H9 (cell line): ENCODE data around the gene BET1L. TPM values are rescaled to one million over a fixed set of nuclear protein-coding genes. Genes with fewer than 3 reads are reported as not detected.

Experiments used
- DNase-seq: peaks from one replicate; pipeline ENCODE4 v3.0.0-alpha.2; 2017
- H2AFZ ChIP-seq: one replicate; pipeline ENCODE4 v1.6.1; 2013; ENCODE audit warnings: mild to moderate bottlenecking, low read length, control low read depth, moderate library complexity
- H2AK5ac ChIP-seq: 2 replicates; pipeline ENCODE4 v1.6.1; 2013; ENCODE audit warnings: low read length, control low read depth, mixed read lengths; ENCODE audit not compliant: insufficient read length
- H2BK120ac ChIP-seq: one replicate; pipeline ENCODE4 v1.6.1; 2013; ENCODE audit warnings: low read depth, mild to moderate bottlenecking, low read length, control low read depth, inconsistent platforms; ENCODE audit not compliant: poor library complexity, severe bottlenecking
- H2BK12ac ChIP-seq: 2 replicates; pipeline ENCODE4 v1.6.1; 2013; ENCODE audit warnings: low read length, control low read depth, mixed read lengths, low read depth; ENCODE audit not compliant: insufficient read length
- H2BK15ac ChIP-seq: 2 replicates; pipeline ENCODE4 v1.6.1; 2013; ENCODE audit warnings: low read depth, low read length, control low read depth
- H2BK20ac ChIP-seq: one replicate; pipeline ENCODE4 v1.6.1; 2013; ENCODE audit warnings: low read depth, mild to moderate bottlenecking, low read length, control low read depth, inconsistent platforms; ENCODE audit not compliant: poor library complexity, severe bottlenecking
- H2BK5ac ChIP-seq: 2 replicates; pipeline ENCODE4 v1.6.1; 2013; ENCODE audit warnings: low read length, control low read depth, mixed read lengths; ENCODE audit not compliant: insufficient read length
- H3K14ac ChIP-seq: 2 replicates; pipeline ENCODE4 v1.6.1; 2013; ENCODE audit warnings: low read length, control low read depth; ENCODE audit not compliant: insufficient read depth
- H3K18ac ChIP-seq: 2 replicates; pipeline ENCODE4 v1.6.1; 2013; ENCODE audit warnings: low read depth, mild to moderate bottlenecking, mixed read lengths, low read length, control low read depth; ENCODE audit not compliant: insufficient read length
- H3K23ac ChIP-seq: 2 replicates; pipeline ENCODE4 v1.6.1; 2013; ENCODE audit warnings: low read length, control low read depth, mixed read lengths, low read depth; ENCODE audit not compliant: insufficient read length
- H3K23me2 ChIP-seq: 2 replicates; pipeline ENCODE4 v1.6.1; 2013; ENCODE audit warnings: low read depth, mild to moderate bottlenecking, mixed read lengths, low read length, control low read depth; ENCODE audit not compliant: insufficient read length, poor library complexity, severe bottlenecking
- H3K27ac ChIP-seq: 2 replicates; pipeline ENCODE4 v1.5.1; 2013; ENCODE audit warnings: low read length, control low read depth, mixed read lengths, low read depth; ENCODE audit not compliant: insufficient read length
- H3K27me3 ChIP-seq: 2 replicates; pipeline ENCODE4 v1.6.1; 2013; ENCODE audit warnings: low read length, control low read depth, inconsistent platforms; ENCODE audit not compliant: insufficient read depth
- H3K4ac ChIP-seq: 2 replicates; pipeline ENCODE4 v1.6.1; 2013; ENCODE audit warnings: low read depth, mild to moderate bottlenecking, control low read depth, inconsistent platforms, low read length, moderate library complexity
- H3K4me1 ChIP-seq: 2 replicates; pipeline ENCODE4 v1.6.1; 2013; ENCODE audit warnings: low read length, control low read depth, inconsistent platforms; ENCODE audit not compliant: insufficient read depth
- H3K4me2 ChIP-seq: 2 replicates; pipeline ENCODE4 v1.6.1; 2013; ENCODE audit warnings: low read length, control low read depth, mixed read lengths; ENCODE audit not compliant: insufficient read length, insufficient read depth
- H3K56ac ChIP-seq: 2 replicates; pipeline ENCODE4 v1.6.1; 2013; ENCODE audit warnings: low read depth, mild to moderate bottlenecking, mixed read lengths, low read length, control low read depth; ENCODE audit not compliant: insufficient read length
- H3K79me1 ChIP-seq: 2 replicates; pipeline ENCODE4 v1.6.1; 2013; ENCODE audit warnings: low read depth, mild to moderate bottlenecking, moderate library complexity, low read length, control low read depth, inconsistent platforms; ENCODE audit not compliant: insufficient read depth, poor library complexity, severe bottlenecking
- H3K79me2 ChIP-seq: 2 replicates; pipeline ENCODE4 v1.6.1; 2013; ENCODE audit warnings: low read length, control low read depth, inconsistent platforms; ENCODE audit not compliant: insufficient read depth
- H3K9ac ChIP-seq: 2 replicates; pipeline ENCODE4 v1.6.1; 2013; ENCODE audit warnings: low read length, control low read depth, mixed read lengths; ENCODE audit not compliant: insufficient read length; ENCODE audit errors: extremely low read depth
- H3K9me3 ChIP-seq: one replicate; pipeline ENCODE4 v1.6.1; 2013; ENCODE audit warnings: low read depth, low read length, inconsistent platforms; ENCODE audit not compliant: control insufficient read depth
- H3T11ph ChIP-seq: one replicate; pipeline ENCODE4 v1.6.1; 2013; ENCODE audit warnings: mild to moderate bottlenecking, low read length, control low read depth, inconsistent platforms
- H4K20me1 ChIP-seq: one replicate; pipeline ENCODE4 v1.6.1; 2013; ENCODE audit not compliant: control insufficient read depth, insufficient read length, insufficient read depth
- H4K5ac ChIP-seq: 2 replicates; pipeline ENCODE4 v1.6.1; 2013; ENCODE audit warnings: low read depth, mild to moderate bottlenecking, mixed read lengths, low read length, control low read depth; ENCODE audit not compliant: insufficient read length
- H4K8ac ChIP-seq: replicated peaks from 2 replicates; pipeline ENCODE4 v1.6.1; 2013; ENCODE audit warnings: low read length, control low read depth, mixed read lengths, low read depth; ENCODE audit not compliant: insufficient read length
- H4K91ac ChIP-seq: 2 replicates; pipeline ENCODE4 v1.6.1; 2013; ENCODE audit warnings: low read depth, mild to moderate bottlenecking, moderate library complexity, mixed read lengths, low read length, control low read depth; ENCODE audit not compliant: insufficient read length
- H3K27ac Mint-ChIP-seq, 3 experiments: 2 replicates in 2 of 3; 3 replicates in 1 of 3; pipeline ENCODE4 v1.8.0; 2020 to 2021; ENCODE audit warnings: mixed read lengths in 3 of 3, mild to moderate bottlenecking in 1 of 3, moderate library complexity in 1 of 3
- H3K27me3 Mint-ChIP-seq: 2 replicates; pipeline ENCODE4 v1.8.0; 2021; ENCODE audit warnings: low read depth, mild to moderate bottlenecking, moderate library complexity, mixed read lengths
- H3K36me3 Mint-ChIP-seq, 3 experiments: 2 replicates in 2 of 3; 3 replicates in 1 of 3; pipeline ENCODE4 v1.8.0; 2020 to 2021; ENCODE audit warnings: low read depth in 3 of 3, mixed read lengths in 3 of 3; ENCODE audit not compliant: insufficient read depth in 1 of 3
- H3K4me1 Mint-ChIP-seq, 2 experiments: 2 replicates each; pipeline ENCODE4 v1.8.0; 2020; ENCODE audit warnings: mixed read lengths in 2 of 2
- H3K4me3 Mint-ChIP-seq, 2 experiments: 2 replicates in 1 of 2; 3 replicates in 1 of 2; pipeline ENCODE4 v1.8.0; 2020 to 2021; ENCODE audit warnings: mild to moderate bottlenecking in 2 of 2, mixed read lengths in 2 of 2, moderate library complexity in 1 of 2
- H3K9me3 Mint-ChIP-seq, 2 experiments: 2 replicates in 1 of 2; 3 replicates in 1 of 2; pipeline ENCODE4 v1.8.0; 2020; ENCODE audit warnings: mild to moderate bottlenecking in 2 of 2, mixed read lengths in 2 of 2, moderate library complexity in 1 of 2
- CTCF ChIP-seq: fragments of 200-600 bp; sonication (generic); conservative IDR thresholded peaks from 3 replicates; pipeline ENCODE4 v1.8.0; 2021; ENCODE audit warnings: antibody characterized with exemption, mild to moderate bottlenecking
- WGBS: extraction: QIAGEN DNeasy Blood & Tissue Kit; methylation state at CpG from one replicate; pipeline ENCODE4 v1.1.7; 2013; ENCODE audit warnings: missing lambda C conversion rate, low lambda C conversion rate, mixed read lengths; ENCODE audit not compliant: insufficient read length; ENCODE audit errors: extremely low coverage; 5-methylcytosine and 5-hydroxymethylcytosine counted together
- total RNA-seq: library from RNA; stranded (reverse); gene quantifications from 2 replicates; pipeline ENCODE4 v1.2.1, GENCODE V29; 2021

BET1L gene
- total RNA-seq, 1 experiment from 2014 or later: 49.4 TPM

GRCh38 chr11:205221-206001 is 1.8 kb downstream of the BET1L start:
- no peak overlapping the region for H3K23ac ChIP-seq
- no peak overlapping the region for H2AFZ ChIP-seq
- no peak overlapping the region for H3K18ac ChIP-seq
- H4K5ac ChIP-seq: no peak overlapping the region
- no peak overlapping the region for H4K91ac ChIP-seq
- H3K4me3 Mint-ChIP-seq: peak overlapping the region; percentile 93 to 97; a peak in 4 of 5 replicates
- H3K56ac ChIP-seq: no peak overlapping the region
- WGBS: no CpG with 5 or more reads among the region's 16 CpGs
- no peaks in the 10 kb centered on the region for H4K20me1 ChIP-seq
- no peaks in the 10 kb centered on the region for H3K9me3 ChIP-seq
- no peak overlapping the region for H3T11ph ChIP-seq
- no peaks in the 10 kb centered on the region for H3K27me3 ChIP-seq
- no peak overlapping the region for H3K9ac ChIP-seq
- no peak overlapping the region for H4K8ac ChIP-seq
- H2BK12ac ChIP-seq: no peak overlapping the region
- no peaks in the 10 kb centered on the region; the same call in 1 of the 2 replicates for H3K4me1 ChIP-seq
- H2BK5ac ChIP-seq: no peak overlapping the region
- no peak overlapping the region for H2BK15ac ChIP-seq
- H3K9me3 Mint-ChIP-seq: no peaks in the 10 kb centered on the region; a peak in 1 of 5 replicates
- no peak for TF ChIP-seq CTCF
- H3K27ac Mint-ChIP-seq: no peak overlapping the region
- peaks cover 5 to 17% of the 10 kb centered on the region in 2 experiments for H3K4me1 Mint-ChIP-seq
- no peak overlapping the region for H2BK20ac ChIP-seq
- no peak overlapping the region for H3K14ac ChIP-seq
- DNase-seq: no peak
- H2AK5ac ChIP-seq: no peak overlapping the region
- H3K79me2 ChIP-seq: no peaks in the 10 kb centered on the region; the same call in 1 of the 2 replicates
- peaks cover 5% of the 10 kb centered on the region for H3K79me1 ChIP-seq
- no peaks in the 10 kb centered on the region; the same call in 1 of the 2 replicates for H3K27me3 Mint-ChIP-seq
- H3K27ac ChIP-seq: no peak overlapping the region
- H2BK120ac ChIP-seq: no peak overlapping the region
- peaks cover 21% of the 10 kb centered on the region for H3K23me2 ChIP-seq
- no peak overlapping the region for H3K4ac ChIP-seq
- H3K36me3 Mint-ChIP-seq: peaks cover 15 to 47% (median 34%) of the 10 kb centered on the region in 3 experiments
- H3K4me2 ChIP-seq: no peak overlapping the region
